T-helper 2 cell treated with Interferon-gamma antibody and Interleukin-4, amounts not matched to agents 5 μg/mL and 100 μg/mL, for 36 hours (primary cell): ENCODE measurements around the gene SF3A1.

Experiments
- DNase-seq: peaks from one replicate; pipeline ENCODE4 v3.0.0; 2021; ENCODE audit warnings: low spot score
- H3K27ac Mint-ChIP-seq: one replicate; pipeline ENCODE4 v1.8.0; 2021; ENCODE audit warnings: mild to moderate bottlenecking, mixed read lengths
- H3K27me3 Mint-ChIP-seq: one replicate; pipeline ENCODE4 v1.8.0; 2021; ENCODE audit warnings: low read depth, mixed read lengths
- H3K36me3 Mint-ChIP-seq: one replicate; pipeline ENCODE4 v1.8.0; 2021; ENCODE audit warnings: low read depth, mixed read lengths
- H3K4me1 Mint-ChIP-seq: one replicate; pipeline ENCODE4 v1.8.0; 2021; ENCODE audit warnings: low read depth, mixed read lengths
- H3K4me3 Mint-ChIP-seq: one replicate; pipeline ENCODE4 v1.8.0; 2022; ENCODE audit warnings: mild to moderate bottlenecking, moderate library complexity, mixed read lengths
- H3K9me3 Mint-ChIP-seq: one replicate; pipeline ENCODE4 v1.8.0; 2021; ENCODE audit warnings: mixed read lengths

The SF3A1 gene

GRCh38 chr22:30373331-30374325 lies 16.9 kb upstream of the SF3A1 start:
- Mint-ChIP-seq H3K4me3 (no peak overlapping the region), H3K27ac (no peak overlapping the region), H3K27me3 (no peaks in the 10 kb centered on the region), H3K9me3 (no peaks in the 10 kb centered on the region), H3K36me3 (no peaks in the 10 kb centered on the region), H3K4me1 (no peaks in the 10 kb centered on the region)
- no peak for DNase-seq

- Mint-ChIP-seq H3K9me3 (no peaks in the 10 kb centered on the region), H3K4me3 (no peak overlapping the region)
Observed at GRCh38 chr22:30372915-30373314, 16.2 kb upstream of the SF3A1 start.

GRCh38 chr22:30371981-30372380 lies 15.3 kb upstream of the SF3A1 start:
- H3K9me3 Mint-ChIP-seq, result no peaks in the 10 kb centered on the region
- no peaks in the 10 kb centered on the region for H3K27me3 Mint-ChIP-seq
- no peak overlapping the region for H3K4me3 Mint-ChIP-seq
- no peak overlapping the region for H3K27ac Mint-ChIP-seq
- DNase-seq, result no peak
- H3K36me3 Mint-ChIP-seq, result no peaks in the 10 kb centered on the region
- no peaks in the 10 kb centered on the region for H3K4me1 Mint-ChIP-seq

More at GRCh38 chr22:30372915-30373314, 16.2 kb upstream of the SF3A1 start:
- no peak for DNase-seq
- no peaks in the 10 kb centered on the region for H3K36me3 Mint-ChIP-seq
- no peaks in the 10 kb centered on the region for H3K27me3 Mint-ChIP-seq
- no peak overlapping the region for H3K27ac Mint-ChIP-seq
- H3K4me1 Mint-ChIP-seq, result no peaks in the 10 kb centered on the region

- no peaks in the 10 kb centered on the region for H3K9me3 Mint-ChIP-seq
- no peaks in the 10 kb centered on the region for H3K4me1 Mint-ChIP-seq
Observed at GRCh38 chr22:30371321-30371720, 14.6 kb upstream of the SF3A1 start.

GRCh38 chr22:30370641-30371230 lies 14.0 kb upstream of the SF3A1 start:
- no peaks in the 10 kb centered on the region for H3K9me3 Mint-ChIP-seq
- H3K4me1 Mint-ChIP-seq, result no peaks in the 10 kb centered on the region
- peaks cover 2% of the 10 kb centered on the region for H3K36me3 Mint-ChIP-seq
- no peak overlapping the region for H3K4me3 Mint-ChIP-seq
- H3K27me3 Mint-ChIP-seq, result no peaks in the 10 kb centered on the region
- no peak for DNase-seq
- no peak overlapping the region for H3K27ac Mint-ChIP-seq

More at GRCh38 chr22:30371321-30371720, 14.6 kb upstream of the SF3A1 start:
- Mint-ChIP-seq H3K27me3 (no peaks in the 10 kb centered on the region), H3K36me3 (peaks cover 2% of the 10 kb centered on the region), H3K27ac (no peak overlapping the region), H3K4me3 (no peak overlapping the region)
- DNase-seq, result no peak

- Mint-ChIP-seq H3K9me3 (no peaks in the 10 kb centered on the region), H3K36me3 (peaks cover 2% of the 10 kb centered on the region), H3K4me3 (no peak overlapping the region), H3K4me1 (no peaks in the 10 kb centered on the region), H3K27ac (no peak overlapping the region), H3K27me3 (no peaks in the 10 kb centered on the region)
- no peak for DNase-seq
Observed at GRCh38 chr22:30368420-30368819, 11.7 kb upstream of the SF3A1 start.

GRCh38 chr22:30365891-30366290 lies 9.2 kb upstream of the SF3A1 start:
- Mint-ChIP-seq H3K27me3 (no peaks in the 10 kb centered on the region), H3K4me1 (peaks cover 5% of the 10 kb centered on the region), H3K4me3 (no peak overlapping the region), H3K9me3 (no peaks in the 10 kb centered on the region), H3K36me3 (peaks cover 7% of the 10 kb centered on the region), H3K27ac (no peak overlapping the region)
- DNase-seq, result no peak

GRCh38 chr22:30362651-30363281 lies 6.1 kb upstream of the SF3A1 start:
- H3K4me3 Mint-ChIP-seq, result no peak overlapping the region
- H3K27ac Mint-ChIP-seq, result peak overlapping the region; percentile 72
- peaks cover 7% of the 10 kb centered on the region for H3K36me3 Mint-ChIP-seq
- H3K9me3 Mint-ChIP-seq, result no peaks in the 10 kb centered on the region
- H3K4me1 Mint-ChIP-seq, result peaks cover 8% of the 10 kb centered on the region
- no peaks in the 10 kb centered on the region for H3K27me3 Mint-ChIP-seq
- no peak for DNase-seq

- Mint-ChIP-seq H3K4me1 (peaks cover 12% of the 10 kb centered on the region), H3K9me3 (no peaks in the 10 kb centered on the region), H3K27ac (peak overlapping the region; percentile 72), H3K4me3 (no peak overlapping the region), H3K36me3 (peaks cover 7% of the 10 kb centered on the region), H3K27me3 (no peaks in the 10 kb centered on the region)
- DNase-seq, result no peak
Observed at GRCh38 chr22:30361916-30362650, 5.4 kb upstream of the SF3A1 start.

- Mint-ChIP-seq H3K27ac (no peak overlapping the region), H3K4me1 (peaks cover 35% of the 10 kb centered on the region), H3K4me3 (peak overlapping the region; percentile 96), H3K27me3 (no peaks in the 10 kb centered on the region), H3K9me3 (no peaks in the 10 kb centered on the region), H3K36me3 (peaks cover 29% of the 10 kb centered on the region)
- DNase-seq, result no peak
Observed at GRCh38 chr22:30358541-30358940, 1.8 kb upstream of the SF3A1 start.

GRCh38 chr22:30357650-30358215 lies 1.0 kb upstream of the SF3A1 start:
- DNase-seq, result no peak
- peak overlapping the region; percentile 96 for H3K4me3 Mint-ChIP-seq
- no peaks in the 10 kb centered on the region for H3K27me3 Mint-ChIP-seq
- peaks cover 32% of the 10 kb centered on the region for H3K36me3 Mint-ChIP-seq
- peak overlapping the region; percentile 78 for H3K27ac Mint-ChIP-seq
- H3K4me1 Mint-ChIP-seq, result peaks cover 35% of the 10 kb centered on the region
- no peaks in the 10 kb centered on the region for H3K9me3 Mint-ChIP-seq

GRCh38 chr22:30357236-30357570 lies 509 bp upstream of the SF3A1 start:
- no peak for DNase-seq
- Mint-ChIP-seq H3K36me3 (peaks cover 30% of the 10 kb centered on the region), H3K4me3 (peak overlapping the region; percentile 96), H3K9me3 (no peaks in the 10 kb centered on the region), H3K27ac (peak overlapping the region; percentile 85), H3K27me3 (no peaks in the 10 kb centered on the region), H3K4me1 (peaks cover 31% of the 10 kb centered on the region)

GRCh38 chr22:30354644-30355043 lies 2.0 kb downstream of the SF3A1 start:
- Mint-ChIP-seq H3K9me3 (no peaks in the 10 kb centered on the region), H3K27me3 (no peaks in the 10 kb centered on the region), H3K27ac (peak overlapping the region; percentile 49), H3K36me3 (peaks cover 51% of the 10 kb centered on the region), H3K4me3 (peak overlapping the region; percentile 44), H3K4me1 (peaks cover 37% of the 10 kb centered on the region)
- DNase-seq, result no peak
